IPS-18a (cell line): ENCODE results near the gene ZSCAN1.

ENCODE experiments used
- H3K27ac ChIP-seq: one replicate; pipeline ENCODE4 v1.5.1; 2013; ENCODE audit warnings: low read length
- H3K27me3 ChIP-seq: one replicate; pipeline ENCODE4 v1.6.1; 2013; ENCODE audit warnings: mild to moderate bottlenecking, low read length; ENCODE audit not compliant: control insufficient read depth, insufficient read depth
- H3K36me3 ChIP-seq: one replicate; pipeline ENCODE4 v1.6.1; 2013; ENCODE audit warnings: low read depth, low read length; ENCODE audit not compliant: control insufficient read depth
- H3K4me1 ChIP-seq: one replicate; pipeline ENCODE4 v1.6.1; 2013; ENCODE audit warnings: low read depth, low read length; ENCODE audit not compliant: control insufficient read depth
- H3K4me3 ChIP-seq: one replicate; pipeline ENCODE4 v1.5.1; 2013; ENCODE audit warnings: low read length
- H3K9ac ChIP-seq: one replicate; pipeline ENCODE4 v1.6.1; 2013; ENCODE audit warnings: mild to moderate bottlenecking, low read length, moderate library complexity
- H3K9me3 ChIP-seq: one replicate; pipeline ENCODE4 v1.6.1; 2013; ENCODE audit warnings: low read depth, low read length; ENCODE audit not compliant: control insufficient read depth

Gene ZSCAN1

DNA sequence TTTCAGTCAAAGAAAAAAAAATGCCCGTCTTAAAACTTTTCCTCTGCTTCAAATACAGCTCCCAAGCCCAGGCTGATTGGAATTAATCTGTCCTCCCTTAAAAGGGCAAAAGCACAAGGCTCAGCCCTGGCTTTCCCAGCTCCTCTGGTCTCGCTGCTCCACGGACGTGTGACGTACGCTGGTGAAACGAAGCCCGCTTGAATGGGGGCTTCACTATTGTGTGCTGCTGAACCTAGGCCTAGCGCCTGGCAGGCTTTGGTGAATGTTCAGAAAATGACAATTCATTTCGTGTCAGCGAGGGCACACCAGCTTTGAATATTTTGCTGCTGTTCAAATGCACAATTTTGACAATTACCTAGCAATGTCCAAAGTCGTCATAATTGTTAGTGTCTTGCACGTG is 24.6 kb downstream of the ZSCAN1 start:
- peak overlapping the region; percentile 72 for H3K27ac ChIP-seq

DNA sequence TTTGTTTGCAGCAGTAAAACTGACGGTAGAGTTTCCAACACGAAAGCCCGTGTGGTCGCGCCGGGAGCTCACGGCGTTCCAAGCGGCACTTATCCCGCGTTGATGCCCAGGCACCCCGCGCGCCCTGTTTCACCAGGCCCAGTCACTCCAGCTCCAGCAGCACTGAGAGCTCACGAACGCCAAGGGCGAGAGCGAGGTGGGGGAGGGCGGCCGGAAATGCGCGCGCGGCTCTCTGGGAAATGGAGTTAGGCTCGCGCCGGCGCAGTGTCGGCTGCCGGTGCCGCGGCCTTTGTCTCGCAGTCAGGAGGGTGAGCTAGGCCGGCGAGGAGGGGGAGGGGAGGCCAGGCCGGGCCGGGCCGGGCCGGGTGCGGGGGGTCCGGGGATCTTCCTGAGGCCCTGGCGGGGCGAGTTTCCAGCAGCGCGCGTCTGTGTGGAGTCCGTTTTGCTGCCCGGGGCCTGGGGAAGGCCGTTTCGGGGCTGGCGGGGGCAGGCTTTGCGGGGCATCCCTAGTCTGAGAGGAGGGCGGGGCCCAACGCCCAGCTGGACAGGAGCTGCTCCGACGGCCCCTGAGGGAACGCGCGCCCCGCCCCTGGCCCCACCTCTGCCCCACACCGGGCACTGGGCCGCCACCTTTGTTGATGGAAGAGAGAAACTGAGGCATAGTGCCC is 25.3 kb downstream of the ZSCAN1 start, which contains the start of gene ZNF135:
Gene ZNF135 (plus strand): TSS at position 280 of the 668 bp plus-strand sequence. CDS start 721 bp downstream, outside the sequence.
- peaks cover 5% of the 10 kb centered on the region for H3K36me3 ChIP-seq
- no peaks in the 10 kb centered on the region for H3K27me3 ChIP-seq
- peak within 1 kb of the TSS; percentile 72 for H3K27ac ChIP-seq
- peak within 1 kb of the TSS; percentile 71 for H3K9ac ChIP-seq
- peaks cover 7% of the 10 kb centered on the region for H3K9me3 ChIP-seq
- H3K4me3 ChIP-seq = peak within 1 kb of the TSS; percentile 51
- peaks cover 13% of the 10 kb centered on the region for H3K4me1 ChIP-seq

More for the DNA sequence above, 24.6 kb downstream of the ZSCAN1 start:
- peaks cover 13% of the 10 kb centered on the region for H3K4me1 ChIP-seq
- peaks cover under 1% of the 10 kb centered on the region for H3K9me3 ChIP-seq
- H3K36me3 ChIP-seq = no peaks in the 10 kb centered on the region
- H3K27me3 ChIP-seq = no peaks in the 10 kb centered on the region
- peak overlapping the region; percentile 71 for H3K9ac ChIP-seq
- peak overlapping the region; percentile 51 for H3K4me3 ChIP-seq

DNA sequence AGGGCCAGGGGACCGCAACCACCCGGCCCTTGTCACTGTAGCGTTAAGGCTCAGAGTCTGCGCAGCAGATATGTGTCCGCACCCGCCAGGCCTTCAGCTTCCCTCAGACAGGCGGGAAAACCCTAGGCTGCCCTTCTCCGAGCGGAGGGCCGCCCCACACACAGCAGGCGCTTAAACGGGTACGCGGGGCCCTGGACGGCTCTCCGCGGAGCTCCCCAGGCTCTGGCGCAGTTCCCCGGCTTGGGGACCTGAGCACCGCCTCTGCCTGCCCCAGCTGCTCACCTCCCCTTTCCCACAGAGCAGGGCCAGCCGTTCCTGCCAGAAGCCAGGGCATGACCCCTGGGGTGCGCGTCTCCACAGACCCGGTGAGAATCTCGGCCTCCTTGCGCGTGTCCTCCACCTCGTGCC is 25.9 kb downstream of the ZSCAN1 start:
- Histone ChIP-seq H3K4me3 (peak overlapping the region; percentile 51), H3K9me3 (peaks cover 9% of the 10 kb centered on the region), H3K27ac (peak overlapping the region; percentile 53), H3K27me3 (no peaks in the 10 kb centered on the region), H3K36me3 (peaks cover 5% of the 10 kb centered on the region), H3K4me1 (peaks cover 13% of the 10 kb centered on the region), H3K9ac (peak overlapping the region; percentile 71)

- H3K27ac ChIP-seq = no peak overlapping the region
- H3K36me3 ChIP-seq = peaks cover 6% of the 10 kb centered on the region
- no peak overlapping the region for H3K4me3 ChIP-seq
- peaks cover 9% of the 10 kb centered on the region for H3K9me3 ChIP-seq
- H3K4me1 ChIP-seq = peaks cover 13% of the 10 kb centered on the region
- no peak overlapping the region for H3K9ac ChIP-seq
- no peaks in the 10 kb centered on the region for H3K27me3 ChIP-seq
These were observed 26.4 kb downstream of the ZSCAN1 start for GRCh38 chr19:58060231-58060630.

GRCh38 chr19:58063712-58064111 is 29.9 kb downstream of the ZSCAN1 start:
- peaks cover 41% of the 10 kb centered on the region for H3K9me3 ChIP-seq
- peaks cover 12% of the 10 kb centered on the region for H3K36me3 ChIP-seq

DNA sequence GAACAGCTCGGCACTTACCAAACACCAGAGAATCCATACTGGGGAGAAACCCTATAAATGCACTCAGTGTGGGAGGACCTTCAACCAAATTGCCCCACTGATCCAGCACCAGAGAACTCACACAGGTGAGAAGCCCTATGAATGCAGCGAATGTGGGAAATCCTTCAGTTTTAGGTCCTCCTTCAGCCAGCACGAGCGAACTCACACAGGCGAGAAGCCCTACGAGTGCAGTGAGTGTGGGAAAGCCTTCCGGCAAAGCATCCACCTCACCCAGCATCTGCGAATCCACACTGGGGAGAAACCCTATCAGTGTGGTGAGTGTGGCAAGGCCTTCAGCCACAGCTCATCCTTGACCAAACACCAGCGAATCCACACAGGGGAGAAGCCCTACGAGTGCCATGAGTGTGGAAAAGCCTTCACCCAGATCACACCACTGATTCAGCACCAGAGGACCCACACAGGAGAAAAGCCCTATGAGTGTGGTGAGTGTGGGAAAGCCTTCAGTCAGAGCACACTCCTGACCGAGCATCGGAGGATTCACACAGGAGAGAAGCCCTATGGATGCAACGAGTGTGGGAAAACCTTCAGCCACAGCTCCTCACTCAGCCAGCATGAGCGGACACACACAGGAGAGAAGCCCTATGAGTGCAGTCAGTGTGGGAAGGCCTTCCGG is 33.6 kb downstream of the ZSCAN1 start:
- H3K36me3 ChIP-seq = peaks cover 12% of the 10 kb centered on the region
- H3K9me3 ChIP-seq = peaks cover 61% of the 10 kb centered on the region
- H3K27me3 ChIP-seq = no peaks in the 10 kb centered on the region

More at GRCh38 chr19:58063712-58064111, 29.9 kb downstream of the ZSCAN1 start:
- peaks cover 2% of the 10 kb centered on the region for H3K4me1 ChIP-seq
- no peaks in the 10 kb centered on the region for H3K27me3 ChIP-seq
- H3K27ac ChIP-seq = no peak overlapping the region
- H3K4me3 ChIP-seq = no peak overlapping the region
- H3K9ac ChIP-seq = no peak overlapping the region

DNA sequence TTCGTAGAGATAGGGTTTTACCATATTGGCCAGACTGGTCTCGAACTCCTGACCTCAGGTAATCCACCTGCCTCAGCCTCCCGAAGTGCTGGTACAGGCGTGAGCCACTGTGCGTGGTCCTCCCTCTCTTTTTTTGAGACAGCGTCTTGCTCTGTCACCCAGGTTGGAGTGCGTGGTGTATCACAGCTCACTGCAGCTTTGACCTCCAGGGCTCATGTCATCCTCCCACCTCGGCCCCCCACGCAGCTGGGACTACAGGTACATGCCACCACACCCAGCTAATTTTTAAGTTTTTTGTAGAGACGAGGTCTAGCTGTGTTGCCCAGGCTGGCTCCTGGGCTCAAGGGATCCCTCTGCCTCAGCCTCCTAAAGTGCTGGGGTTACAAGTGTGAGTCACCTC is 46.0 kb downstream of the ZSCAN1 start:
- no peak overlapping the region for H3K9ac ChIP-seq
- H3K27ac ChIP-seq = no peak overlapping the region
- H3K27me3 ChIP-seq = no peaks in the 10 kb centered on the region
- H3K4me1 ChIP-seq = no peaks in the 10 kb centered on the region
- no peaks in the 10 kb centered on the region for H3K9me3 ChIP-seq
- no peak overlapping the region for H3K4me3 ChIP-seq
- no peaks in the 10 kb centered on the region for H3K36me3 ChIP-seq

More for the DNA sequence above, 33.6 kb downstream of the ZSCAN1 start:
- H3K4me1 ChIP-seq = no peaks in the 10 kb centered on the region
- no peak overlapping the region for H3K9ac ChIP-seq
- H3K4me3 ChIP-seq = no peak overlapping the region
- H3K27ac ChIP-seq = no peak overlapping the region

GRCh38 chr19:58083021-58083420 is 49.2 kb downstream of the ZSCAN1 start:
- Histone ChIP-seq H3K27me3 (no peaks in the 10 kb centered on the region), H3K9ac (no peak overlapping the region), H3K27ac (no peak overlapping the region), H3K9me3 (no peaks in the 10 kb centered on the region), H3K4me1 (no peaks in the 10 kb centered on the region), H3K4me3 (no peak overlapping the region), H3K36me3 (peaks cover 16% of the 10 kb centered on the region)

DNA sequence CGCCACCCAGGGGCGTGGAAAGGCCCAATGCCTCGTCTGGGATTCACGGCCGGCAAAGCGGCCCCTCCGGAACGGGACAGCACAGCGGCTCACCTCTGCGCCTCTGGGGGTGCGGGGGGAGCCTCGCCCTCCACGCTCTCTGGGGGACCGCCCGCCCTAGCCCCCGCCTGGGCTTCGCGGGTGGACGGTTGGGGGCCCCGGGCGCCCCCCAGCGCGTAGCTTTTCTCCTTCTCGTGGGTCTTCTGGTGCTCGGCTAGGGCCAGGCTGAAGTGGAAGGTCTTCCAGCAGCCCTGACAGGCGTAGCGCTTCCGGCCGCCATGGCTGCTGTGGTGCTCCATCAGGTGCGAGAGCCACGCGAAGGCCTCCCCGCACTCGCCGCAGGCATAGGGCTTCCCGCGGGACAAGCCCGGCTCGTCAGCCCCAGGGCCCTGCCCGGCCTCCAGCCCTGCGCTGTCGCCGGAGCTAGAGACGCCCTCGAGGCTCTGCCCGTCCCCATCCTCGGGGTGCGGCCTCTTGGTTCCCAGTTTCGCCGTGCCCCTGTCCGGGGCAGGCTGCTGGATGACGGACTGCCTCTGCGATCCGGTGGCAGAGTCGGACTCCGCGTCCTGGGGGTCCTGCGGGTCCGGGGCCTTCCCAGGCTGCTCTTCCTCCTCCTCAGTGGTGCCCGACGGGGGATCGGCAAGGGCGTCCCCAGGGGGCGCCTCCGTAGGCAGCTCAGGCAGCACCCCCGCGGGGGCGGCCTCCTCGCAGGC is 50.9 kb downstream of the ZSCAN1 start:
- Histone ChIP-seq H3K4me3 (no peak overlapping the region), H3K4me1 (no peaks in the 10 kb centered on the region), H3K9ac (no peak overlapping the region), H3K9me3 (no peaks in the 10 kb centered on the region), H3K27ac (no peak overlapping the region), H3K27me3 (no peaks in the 10 kb centered on the region), H3K36me3 (peaks cover 18% of the 10 kb centered on the region)

GRCh38 chr19:58085348-58085875 is 51.6 kb downstream of the ZSCAN1 start:
- Histone ChIP-seq H3K4me3 (no peak overlapping the region), H3K27ac (no peak overlapping the region), H3K36me3 (peaks cover 19% of the 10 kb centered on the region), H3K9me3 (no peaks in the 10 kb centered on the region), H3K4me1 (no peaks in the 10 kb centered on the region), H3K9ac (no peak overlapping the region), H3K27me3 (no peaks in the 10 kb centered on the region)
